HG03097 (cell line): ENCODE data around the gene CALN1.

Experiments used
- ATAC-seq: cut with Tn5 transposase; IDR thresholded peaks from one replicate; pipeline ENCODE4 v1.9.1; 2021; ENCODE audit not compliant: unreplicated experiment, low FRiP score

Gene CALN1

GRCh38 chr7:72326811-72327210 is 85.3 kb downstream of the CALN1 start:
- ATAC-seq: no peak

DNA sequence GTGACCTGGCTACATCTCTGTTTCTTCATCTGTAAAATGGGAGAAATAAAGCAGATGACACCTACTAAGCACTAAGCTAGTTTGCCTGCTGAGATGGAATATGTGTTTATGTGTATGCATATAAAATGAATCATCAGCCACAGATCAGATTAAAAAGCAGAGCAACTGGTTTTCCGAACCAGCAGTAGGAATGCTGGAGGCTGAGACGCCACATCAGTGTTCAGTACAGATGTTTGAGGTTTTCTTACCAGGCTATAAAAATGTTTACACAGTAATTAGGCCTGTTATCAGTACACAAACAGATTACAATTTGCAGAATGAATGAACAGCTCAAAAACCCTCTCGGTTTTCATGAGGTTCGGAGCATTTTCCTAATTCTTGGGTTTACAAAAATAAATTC is 85.8 kb downstream of the CALN1 start:
- no peak for ATAC-seq

GRCh38 chr7:72325561-72325960 is 86.6 kb downstream of the CALN1 start:
- ATAC-seq: no peak

DNA sequence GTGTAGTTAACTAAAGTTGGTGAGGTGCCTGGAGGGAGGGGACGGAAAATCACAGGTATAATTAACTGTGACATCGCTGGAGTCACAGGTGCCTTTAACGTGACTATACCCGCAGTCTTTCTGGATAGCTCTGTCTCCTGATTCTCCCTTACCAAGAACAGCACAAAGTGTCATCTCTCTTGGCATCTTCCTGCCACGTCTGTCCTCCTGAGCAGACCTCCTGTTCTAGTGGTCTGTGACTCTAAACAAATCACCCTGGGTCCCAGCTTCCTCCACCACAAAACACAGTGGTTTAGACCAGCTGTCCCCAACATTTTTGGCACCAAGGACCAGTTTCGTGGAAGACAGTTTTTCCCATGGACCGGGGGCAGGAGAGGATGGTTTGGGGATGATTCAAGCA is 90.5 kb downstream of the CALN1 start:
- no peak for ATAC-seq

DNA sequence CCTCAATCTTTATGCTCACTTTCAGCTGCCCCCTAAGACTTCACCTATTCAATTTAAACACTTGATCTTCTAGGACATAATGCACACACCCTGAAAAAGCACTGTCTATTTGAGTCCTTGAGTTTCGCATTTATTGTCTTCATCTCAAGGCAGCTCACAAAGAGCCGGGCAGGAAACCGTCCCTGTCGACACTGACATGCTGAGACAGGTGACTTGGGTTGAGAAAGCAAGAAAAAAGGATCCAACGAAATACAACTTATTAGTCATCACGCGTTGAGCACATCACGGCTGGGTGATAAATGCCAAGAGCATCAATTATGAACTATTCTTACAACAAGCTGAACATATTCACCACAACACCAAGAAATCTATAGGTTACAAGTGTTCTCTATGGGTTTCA is 91.1 kb downstream of the CALN1 start:
- no peak for ATAC-seq

DNA sequence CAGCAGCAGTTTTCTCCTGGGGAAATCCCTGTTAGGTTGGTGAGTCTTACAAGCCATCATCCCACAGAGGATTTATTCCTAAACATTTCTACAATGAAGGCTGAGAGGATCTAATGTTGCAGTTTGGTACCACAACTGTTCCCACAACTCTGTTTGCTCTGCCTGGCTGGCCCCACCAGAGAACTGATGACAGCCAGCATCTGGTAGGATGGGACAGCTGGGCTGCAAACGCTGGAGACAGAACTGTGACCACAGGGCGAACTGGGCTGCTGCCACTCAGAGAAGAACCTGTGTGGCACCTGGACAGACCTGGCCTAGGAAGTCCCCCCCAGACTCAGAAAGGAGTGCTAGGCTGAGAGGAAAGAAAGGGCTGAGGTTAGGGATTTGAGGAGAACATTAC is 94.8 kb downstream of the CALN1 start:
- no peak for ATAC-seq

- ATAC-seq: no peak
Observed at GRCh38 chr7:72316148-72316547, 96.0 kb downstream of the CALN1 start.

- no peak for ATAC-seq
Observed at GRCh38 chr7:72313906-72314305, 98.2 kb downstream of the CALN1 start.

DNA sequence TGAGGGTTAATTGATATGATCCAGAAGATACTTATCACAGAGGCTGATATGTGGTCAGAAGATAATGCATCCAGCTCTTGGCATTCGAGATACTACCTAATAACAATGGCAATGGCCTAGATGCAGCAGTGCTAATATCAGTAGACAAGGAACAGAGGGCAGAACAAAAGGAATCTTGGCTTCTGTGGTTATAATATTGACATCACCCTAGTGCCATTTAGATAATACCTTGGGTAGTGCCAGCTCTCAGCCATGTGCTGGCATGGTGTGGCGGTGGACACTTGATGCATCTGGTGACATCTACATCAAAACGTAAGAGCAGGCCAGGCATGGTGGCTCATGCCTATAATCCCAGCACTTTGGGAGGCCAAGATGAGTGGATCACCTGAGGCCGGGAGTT is 101.8 kb downstream of the CALN1 start:
- no peak for ATAC-seq

DNA sequence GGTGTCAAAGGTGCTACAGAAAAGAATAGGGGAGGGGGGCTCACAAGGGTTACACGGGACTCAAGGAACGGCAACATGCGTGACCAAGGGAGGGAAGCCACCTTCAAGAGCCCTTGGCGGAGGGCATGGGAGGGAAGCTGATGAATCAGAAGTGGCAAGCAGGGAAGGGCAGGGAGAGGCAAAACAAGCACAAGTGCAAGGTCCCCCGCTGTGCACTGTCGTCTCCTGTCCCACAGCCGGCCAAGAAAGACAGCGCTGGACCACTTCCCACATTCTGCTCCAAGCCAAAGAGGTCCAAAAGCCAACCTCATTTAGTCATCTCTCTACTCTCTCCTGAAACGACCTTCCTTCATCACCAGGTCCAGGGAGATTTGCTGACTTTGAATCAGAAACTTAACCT is 102.7 kb downstream of the CALN1 start:
- no peak for ATAC-seq

GRCh38 chr7:72308986-72309385 is 103.2 kb downstream of the CALN1 start:
- ATAC-seq: no peak

- no peak for ATAC-seq
Observed at GRCh38 chr7:72307566-72307965, 104.6 kb downstream of the CALN1 start.

- no peak for ATAC-seq
Observed at GRCh38 chr7:72298912-72299311, 113.2 kb downstream of the CALN1 start.

DNA sequence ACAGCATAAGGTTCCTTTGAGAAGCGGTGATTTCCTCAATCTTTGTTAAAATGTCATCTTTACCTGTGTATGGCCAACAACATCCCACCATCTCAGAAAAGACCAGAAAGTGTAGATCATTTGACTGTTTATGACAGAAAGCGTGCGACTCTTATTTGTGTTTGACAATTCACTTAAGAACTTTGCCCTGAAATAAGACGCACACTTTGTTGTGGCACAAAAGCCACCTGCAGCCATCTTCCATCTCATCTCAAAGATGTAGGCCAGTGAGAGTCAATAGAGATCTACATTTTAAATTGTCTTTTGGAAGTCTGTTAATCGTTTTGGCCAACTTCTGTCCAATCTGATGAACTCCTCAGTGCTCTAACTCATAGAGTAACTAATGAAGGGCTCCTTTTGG is 114.0 kb downstream of the CALN1 start:
- no peak for ATAC-seq

DNA sequence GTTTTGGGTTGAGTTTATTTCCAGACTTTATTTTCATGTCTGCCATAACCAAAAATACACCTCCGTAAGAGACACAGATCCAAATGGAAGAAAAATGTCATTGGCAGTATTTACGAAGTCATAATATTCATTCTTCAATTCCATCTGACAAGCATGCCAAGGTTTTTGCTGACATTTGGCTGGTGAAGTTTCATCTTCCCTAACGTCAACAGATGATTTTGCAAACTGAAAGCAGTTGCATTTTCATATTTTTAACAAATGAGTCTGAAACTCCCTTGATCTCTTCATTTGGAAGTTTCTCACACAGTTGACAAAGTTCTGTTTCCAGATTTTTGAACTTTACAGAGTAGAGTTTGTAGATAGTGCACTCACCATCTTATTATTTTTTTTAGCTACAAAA is 114.5 kb downstream of the CALN1 start:
- no peak for ATAC-seq

- ATAC-seq: no peak
Observed at GRCh38 chr7:72292794-72293193, 119.3 kb downstream of the CALN1 start.

DNA sequence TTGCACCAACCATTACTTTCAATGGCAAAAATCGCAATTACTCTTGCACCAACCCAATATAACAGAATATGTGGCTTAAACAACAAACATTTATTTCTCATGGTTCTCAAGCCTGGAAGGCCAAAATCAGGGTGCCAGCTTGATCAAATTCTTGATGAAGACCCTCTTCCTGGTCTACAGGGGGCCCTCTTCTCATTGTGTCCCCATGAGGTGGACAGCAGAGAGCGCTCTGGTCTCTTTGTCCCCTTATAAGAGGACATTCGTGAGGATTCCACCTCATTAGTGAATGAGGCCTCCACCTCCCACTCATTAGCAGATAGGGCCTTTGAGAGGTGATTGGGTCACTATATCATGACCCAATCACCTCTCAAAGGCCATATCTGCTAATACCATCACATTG is 120.0 kb downstream of the CALN1 start:
- no peak for ATAC-seq

DNA sequence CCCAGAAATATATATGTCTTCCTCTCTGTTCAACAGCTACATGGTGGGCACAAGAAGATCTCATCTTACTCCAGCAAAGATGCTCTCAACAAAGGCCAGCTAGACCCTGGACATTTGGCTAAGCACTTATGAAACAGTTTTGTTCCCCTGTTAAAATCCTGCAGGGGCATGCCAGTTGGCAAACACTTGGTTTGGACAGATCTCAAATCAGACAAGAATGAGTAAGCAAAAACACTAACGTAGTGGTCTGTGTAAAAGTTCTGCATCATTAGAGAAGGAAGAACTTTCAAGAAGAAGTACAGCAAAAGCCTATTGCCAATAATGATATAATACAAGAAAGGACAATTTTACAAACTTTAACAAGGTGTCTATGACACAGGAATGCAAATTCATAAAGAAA is 125.6 kb downstream of the CALN1 start:
- no peak for ATAC-seq

DNA sequence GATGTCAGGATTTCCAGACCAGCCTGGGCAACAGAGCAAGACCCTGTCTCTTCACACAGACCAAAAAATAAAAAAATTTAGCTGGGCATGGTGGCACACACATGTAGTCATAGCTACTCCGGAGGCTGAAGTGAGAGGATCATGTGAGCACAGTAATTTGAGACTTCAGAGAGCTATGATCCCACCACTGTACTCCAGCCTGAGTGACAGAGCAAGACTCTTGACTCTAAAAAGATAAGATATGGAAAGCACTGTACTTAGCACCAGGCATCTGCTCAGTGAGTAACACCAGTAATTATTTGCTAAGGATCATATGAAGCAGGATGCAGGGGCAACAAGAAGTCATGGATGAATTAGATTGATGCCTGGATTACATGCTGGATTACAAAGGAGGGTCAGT is 128.8 kb downstream of the CALN1 start:
- ATAC-seq: no peak

DNA sequence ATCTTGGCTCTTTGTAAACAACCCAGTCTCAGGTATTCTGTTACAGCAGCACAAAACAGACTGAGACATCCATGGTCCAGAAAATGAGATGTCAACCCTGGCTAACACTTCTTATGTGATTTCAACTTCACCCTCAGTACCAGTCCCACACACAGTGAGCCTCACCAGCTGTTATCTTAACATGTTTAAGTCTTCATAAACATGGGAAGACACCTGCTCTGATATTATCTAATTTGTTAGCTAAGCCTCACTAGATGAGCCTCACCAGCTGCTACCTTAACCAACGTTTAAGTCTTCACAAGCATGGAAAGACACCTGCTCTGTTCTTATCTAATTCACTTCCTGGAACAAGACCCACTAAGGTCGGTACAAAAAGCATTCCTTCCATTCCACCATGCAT is 130.8 kb downstream of the CALN1 start:
- no peak for ATAC-seq

- ATAC-seq: no peak
Observed at GRCh38 chr7:72279203-72279602, 132.9 kb downstream of the CALN1 start.

- ATAC-seq: no peak
Observed at GRCh38 chr7:72278550-72278949, 133.6 kb downstream of the CALN1 start.

DNA sequence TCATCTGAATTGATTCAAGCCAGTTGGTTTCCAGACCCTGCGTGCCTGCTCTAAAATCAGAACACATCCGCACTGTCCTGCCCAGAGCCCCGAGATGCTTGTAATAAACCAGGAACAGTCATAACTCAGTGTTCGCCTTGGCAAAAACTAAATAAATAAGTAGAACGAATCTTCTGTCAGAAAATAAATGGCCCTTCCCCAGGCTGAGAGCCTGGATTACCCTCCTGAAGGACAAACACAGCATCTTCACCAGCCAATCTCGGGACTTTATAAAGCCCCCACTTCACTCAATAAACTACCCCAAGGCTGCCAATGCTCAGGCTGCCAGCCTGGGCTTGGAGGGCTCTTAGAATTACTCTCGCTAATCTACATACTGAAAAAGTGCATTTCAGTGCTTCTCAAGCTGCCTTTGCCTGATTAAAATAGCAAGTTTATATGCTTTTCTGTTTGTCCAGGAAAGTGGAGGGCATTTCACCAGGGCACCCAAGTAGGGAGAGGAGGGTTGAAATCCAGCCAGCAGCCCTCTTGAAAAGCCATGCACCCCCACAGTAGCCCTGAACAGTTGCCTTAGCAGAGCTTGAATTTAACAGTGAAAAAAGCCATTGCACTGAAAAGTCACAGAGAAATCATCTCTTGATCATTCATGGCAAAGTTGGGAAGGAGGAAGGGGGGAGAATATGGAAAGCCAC is 136.6 kb downstream of the CALN1 start:
- ATAC-seq: no peak
